GM19035 (cell line): ENCODE measurements around the gene RGS12.

Experiments
- ATAC-seq: cut with Tn5 transposase; IDR thresholded peaks from one replicate; pipeline ENCODE4 v1.9.1; 2021; ENCODE audit not compliant: unreplicated experiment

The RGS12 gene

DNA sequence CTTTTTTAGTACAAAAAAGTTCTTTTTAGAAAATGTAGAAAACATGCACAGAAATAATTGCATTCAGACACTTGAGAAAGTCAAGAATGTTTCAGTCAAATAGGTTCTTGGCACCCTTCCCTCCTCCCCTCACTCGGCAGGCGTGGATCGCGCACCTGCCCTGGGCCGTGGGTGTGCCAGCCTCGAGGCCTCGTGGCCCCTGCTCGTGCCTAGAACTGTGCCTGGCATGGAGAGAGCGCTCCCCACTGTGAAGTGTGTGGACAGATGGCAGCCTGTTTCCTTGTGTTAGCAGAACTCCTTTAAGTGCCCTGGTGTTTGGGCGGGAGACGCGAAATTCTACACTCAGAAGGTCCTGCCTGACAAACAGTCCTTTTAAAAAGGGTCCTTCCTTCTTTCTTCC lies 14.7 kb downstream of the RGS12 start:
- ATAC-seq = no peak

DNA sequence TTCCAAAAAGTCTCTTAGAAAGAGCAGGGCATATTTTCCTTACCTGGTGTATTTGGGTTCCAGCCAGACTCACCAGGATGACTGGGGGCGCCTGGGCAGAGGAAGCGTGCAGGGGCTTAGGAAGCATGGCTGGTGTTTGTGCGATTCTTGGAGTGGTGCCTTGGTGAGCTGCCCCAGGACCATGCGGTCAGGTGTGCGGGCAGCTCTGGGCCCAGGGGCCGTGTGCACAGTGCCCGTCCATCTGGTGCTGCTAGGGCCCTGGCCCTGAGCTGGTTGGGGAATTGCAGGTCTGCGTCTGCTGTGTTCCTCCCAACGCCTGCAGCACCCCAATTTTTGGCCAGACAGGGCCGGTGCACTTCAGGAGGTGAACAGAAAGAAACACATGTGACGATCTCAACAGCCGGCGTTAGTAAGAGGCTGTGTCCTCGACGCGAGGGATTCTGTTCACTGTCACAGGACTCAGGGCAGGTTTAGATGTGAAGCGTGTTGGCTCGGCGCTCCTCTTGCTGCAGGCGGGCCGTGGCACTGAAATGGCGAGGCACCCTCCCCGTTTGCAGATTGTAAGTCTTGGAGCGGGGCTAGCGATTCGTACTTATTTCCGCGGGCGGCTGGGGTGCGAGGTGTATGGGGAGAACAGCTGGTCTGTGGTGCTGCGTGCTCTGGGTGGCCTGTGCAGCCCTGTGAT lies 15.2 kb downstream of the RGS12 start:
- no peak for ATAC-seq

DNA sequence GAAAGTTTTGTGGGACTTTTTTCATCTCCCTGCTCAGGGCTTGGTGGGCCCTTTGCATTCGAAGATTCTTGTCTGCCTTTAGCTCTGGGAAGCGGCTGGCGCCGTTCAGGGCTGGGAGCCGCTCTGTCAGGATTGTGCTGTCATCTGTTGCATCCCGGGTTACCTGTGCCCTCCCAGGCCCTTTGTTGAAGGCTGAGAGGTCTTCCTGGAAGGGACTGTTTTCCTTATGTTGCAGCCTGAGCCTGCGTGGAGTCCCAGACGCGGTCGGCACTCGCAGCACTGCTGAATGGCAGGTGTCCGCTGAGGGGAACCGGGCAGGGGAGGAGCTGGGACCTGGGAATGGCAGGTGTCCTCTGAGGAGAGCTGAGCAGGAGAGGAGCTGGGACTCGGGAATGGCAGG lies 15.9 kb downstream of the RGS12 start:
- ATAC-seq = no peak

DNA sequence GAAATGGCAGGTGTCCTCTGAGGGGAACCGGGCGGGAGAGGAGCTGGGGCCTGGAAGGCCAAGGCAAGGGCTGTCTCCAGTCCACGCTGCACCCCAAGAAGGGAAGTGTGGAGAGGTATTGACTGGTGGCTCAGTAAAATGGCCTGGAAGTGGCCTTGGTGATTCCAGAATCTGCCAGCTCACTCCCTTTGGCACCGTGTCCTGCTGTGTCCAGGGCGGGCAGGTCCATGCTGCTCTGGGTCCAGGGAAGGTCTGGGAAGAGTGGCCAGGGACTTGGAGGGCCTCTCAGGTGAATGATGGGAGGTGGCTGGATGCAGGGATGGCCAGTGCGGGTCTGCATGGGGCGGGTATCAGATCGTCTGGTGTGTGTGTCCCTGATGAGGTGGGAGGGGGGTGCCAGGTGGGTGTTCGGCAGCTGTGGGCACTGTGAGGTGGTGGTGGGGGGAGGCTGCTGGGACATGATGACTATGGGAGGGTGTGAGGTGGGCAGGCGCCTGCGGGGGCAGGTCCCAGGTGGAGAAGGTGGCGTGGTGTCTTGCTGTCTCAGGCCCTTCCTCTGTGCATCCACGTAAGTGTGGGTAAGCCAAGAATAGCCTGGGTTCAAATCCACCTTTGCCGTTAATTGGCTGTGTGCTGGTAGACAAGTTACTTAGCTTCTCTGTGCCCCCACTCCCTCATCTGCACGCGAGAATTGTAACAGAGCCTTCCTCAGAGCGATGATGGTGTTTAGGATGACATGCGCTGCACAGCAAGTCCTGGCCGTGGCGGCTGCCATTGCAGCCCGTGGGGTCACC lies 17.7 kb downstream of the RGS12 start:
- ATAC-seq = no peak

DNA sequence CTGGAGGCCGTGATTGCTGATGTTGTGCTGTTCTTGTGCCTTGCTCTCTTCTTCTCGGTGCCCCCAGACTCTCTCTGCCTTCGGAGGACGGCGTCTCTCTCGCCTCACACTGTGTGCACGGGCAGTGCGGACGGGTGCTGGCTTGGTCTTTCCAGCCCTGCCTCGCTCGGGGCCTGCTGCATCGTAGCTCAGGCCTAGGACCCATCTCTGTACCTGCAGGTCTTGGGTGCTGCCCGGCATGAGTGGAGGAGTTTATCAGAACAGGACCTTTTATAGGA lies 18.2 kb downstream of the RGS12 start:
- ATAC-seq = no peak

DNA sequence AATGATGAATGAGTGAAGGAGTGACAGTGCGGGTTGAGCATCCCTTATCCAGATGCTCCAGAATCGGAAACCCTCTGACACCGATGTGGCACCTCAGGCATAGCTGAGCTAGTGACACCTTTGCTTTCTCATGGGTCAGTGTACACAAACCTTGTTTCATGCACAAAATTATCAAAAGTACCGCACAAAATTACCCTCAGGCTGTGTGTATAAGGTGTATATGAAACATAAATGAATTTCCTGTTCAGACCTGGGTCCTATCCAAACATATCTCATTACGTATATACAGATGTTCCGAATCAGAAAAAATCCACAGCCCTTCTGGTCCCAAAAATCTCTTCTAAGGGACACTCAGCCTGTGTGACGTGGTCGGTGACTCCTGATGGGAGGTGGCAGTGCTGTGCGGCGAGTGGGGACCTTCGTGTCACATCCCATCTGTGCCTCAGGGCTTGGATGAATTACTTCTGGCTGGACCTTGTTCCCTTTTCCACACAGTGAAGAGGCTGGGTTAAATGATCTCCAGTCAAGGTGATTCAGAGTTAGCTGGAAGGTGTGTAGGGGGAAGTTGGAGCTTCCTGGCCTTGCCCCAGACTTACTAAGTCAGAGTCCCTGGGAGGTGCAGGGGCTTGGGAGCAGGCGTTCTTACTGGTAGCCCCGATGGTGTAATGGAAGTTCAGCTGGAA lies 18.8 kb downstream of the RGS12 start:
- no peak for ATAC-seq

DNA sequence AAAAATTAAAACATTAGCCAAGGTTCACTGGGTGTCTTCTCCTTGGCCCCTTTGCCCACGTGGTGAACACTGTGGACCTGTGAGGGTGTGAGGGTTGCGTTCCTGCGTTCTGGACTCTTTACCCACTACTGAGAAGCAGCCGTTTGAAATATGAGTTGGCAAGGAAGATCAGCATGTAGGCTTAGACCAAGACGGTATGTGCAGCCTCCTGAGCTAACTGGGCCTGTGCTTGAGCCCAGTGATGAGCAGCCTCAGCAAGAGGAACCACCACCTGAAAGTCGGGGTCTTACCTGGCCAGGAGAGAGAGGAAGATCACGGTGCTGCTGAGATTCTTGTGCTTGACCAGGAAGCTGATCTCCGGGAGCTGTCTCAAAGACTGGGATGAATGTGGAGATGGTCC lies 19.5 kb downstream of the RGS12 start:
- no peak for ATAC-seq

DNA sequence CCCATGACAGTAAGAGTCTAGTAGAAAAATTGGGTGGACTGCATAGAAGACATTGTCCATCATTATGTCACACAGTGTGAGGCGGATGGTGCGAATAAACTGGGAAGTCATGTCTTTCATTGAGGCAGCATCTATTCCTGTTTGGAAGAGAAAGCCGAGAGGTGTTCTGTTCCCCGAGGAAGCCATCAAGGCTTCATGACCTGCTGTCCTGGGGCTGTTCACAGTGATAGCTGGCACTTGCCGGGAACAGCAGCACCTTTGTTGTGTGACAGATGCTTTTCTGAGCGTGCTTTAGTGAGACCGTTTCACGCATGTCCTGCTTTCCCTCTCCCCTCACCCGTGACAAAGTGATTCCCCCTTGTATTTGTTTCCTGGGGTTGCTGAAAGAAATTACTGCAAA lies 20.3 kb downstream of the RGS12 start:
- no peak for ATAC-seq

DNA sequence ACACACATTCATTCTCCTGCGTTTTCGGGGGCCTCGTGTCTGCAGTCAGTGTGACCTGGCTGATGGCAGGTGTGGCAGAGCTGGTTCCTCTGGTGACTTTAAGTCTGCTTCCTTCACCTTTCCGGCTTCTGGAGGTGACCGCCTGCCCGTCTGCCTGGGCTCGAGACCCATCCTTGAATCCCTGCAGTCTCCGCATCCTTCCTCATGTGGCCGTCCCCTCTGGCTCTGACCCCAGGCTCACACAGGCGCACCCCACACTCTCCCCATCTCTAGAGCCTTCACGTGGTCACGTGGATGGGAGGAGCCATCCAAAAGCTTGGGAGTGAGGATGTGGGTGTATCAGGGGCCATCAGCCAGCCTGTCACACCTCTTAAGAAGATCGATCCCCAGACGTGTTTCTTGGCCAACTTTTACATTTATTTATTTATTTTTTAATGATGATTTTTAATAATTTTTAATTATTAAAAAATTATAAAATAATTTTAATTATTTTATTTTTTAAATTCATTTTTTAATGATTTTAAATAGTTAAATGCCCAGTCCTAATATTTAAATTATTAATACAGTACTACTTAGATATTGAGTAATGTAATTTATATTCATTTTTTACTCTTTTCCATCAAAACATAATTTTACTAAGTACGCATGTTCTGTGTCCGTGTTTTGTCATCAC lies 20.9 kb downstream of the RGS12 start:
- no peak for ATAC-seq

DNA sequence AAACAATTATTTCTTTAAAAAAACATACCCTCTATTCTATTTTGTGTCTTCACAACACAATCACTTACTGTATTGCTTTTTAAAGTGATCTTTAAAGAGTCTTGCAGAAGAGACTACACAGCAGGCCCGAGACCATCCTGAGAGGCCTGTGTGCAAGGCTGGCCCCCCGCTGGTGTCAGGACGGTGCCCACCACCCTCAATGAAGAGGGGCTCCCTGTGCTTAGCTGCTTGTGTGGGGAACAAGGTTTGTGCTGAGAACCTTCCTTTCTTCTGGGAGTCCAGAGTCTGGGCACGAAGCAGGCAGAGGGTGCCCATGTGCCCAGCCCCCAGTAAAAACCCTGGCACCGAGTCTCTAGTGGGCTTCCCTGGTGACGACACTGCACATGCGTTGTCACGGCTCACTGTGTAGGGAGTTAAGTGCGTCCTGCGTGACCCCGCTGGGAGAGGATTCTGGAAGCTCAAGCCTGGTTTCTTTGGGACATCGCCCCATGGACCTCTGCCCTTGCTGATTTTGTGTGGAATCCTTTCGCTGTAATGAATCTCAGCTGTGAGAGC lies 22.0 kb downstream of the RGS12 start:
- ATAC-seq = no peak

DNA sequence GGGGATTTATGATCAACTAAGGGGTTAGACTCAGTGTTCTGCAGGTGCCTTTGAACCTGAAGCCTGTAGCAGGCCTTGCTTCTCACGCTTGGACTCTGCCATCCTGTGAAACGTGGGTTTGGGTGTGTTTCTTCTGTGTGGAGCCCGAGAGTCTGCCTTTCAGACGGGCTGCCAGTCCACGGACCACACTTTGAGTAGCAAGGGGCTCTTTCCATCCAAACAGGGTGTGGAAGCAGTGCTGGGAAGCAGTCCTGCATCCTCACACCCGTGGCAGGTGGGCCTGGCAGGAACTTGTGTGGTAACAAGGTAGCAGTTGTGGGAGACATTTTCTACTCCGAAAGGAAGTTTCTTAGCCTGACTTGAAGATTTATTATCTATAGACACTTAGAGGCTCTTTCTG lies 22.7 kb downstream of the RGS12 start:
- no peak for ATAC-seq

DNA sequence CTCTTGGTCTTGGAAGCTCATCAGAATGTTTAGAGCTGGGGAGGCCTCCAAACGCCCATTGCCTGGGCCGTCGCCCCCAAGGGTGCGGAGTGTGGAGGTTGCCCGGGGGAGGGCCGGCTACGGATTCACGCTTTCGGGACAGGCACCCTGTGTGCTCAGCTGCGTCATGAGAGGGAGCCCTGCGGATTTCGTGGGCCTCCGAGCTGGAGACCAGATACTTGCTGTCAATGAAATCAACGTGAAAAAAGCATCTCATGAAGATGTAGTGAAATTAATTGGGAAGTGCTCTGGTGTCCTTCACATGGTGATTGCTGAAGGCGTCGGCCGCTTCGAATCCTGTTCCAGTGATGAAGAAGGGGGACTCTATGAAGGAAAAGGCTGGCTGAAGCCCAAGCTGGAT lies 23.3 kb downstream of the RGS12 start:
- ATAC-seq = no peak

DNA sequence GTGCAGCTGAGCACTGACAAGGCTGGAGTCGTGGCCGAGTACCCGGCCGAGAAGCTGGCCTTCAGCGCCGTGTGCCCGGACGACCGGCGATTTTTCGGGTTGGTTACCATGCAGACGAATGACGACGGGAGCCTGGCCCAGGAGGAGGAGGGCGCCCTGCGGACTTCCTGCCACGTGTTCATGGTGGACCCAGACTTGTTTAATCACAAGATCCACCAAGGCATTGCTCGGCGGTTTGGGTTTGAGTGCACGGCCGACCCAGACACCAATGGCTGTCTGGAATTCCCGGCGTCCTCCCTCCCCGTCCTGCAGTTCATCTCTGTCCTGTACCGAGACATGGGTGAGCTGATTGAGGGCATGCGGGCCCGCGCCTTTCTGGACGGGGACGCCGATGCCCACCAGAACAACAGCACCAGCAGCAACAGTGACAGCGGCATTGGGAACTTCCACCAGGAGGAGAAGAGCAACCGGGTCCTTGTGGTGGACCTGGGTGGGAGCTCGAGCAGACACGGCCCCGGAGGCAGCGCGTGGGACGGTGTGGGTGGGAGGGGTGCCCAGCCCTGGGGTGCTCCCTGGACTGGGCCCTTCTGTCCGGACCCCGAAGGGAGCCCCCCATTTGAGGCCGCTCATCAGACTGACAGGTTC lies 24.3 kb downstream of the RGS12 start:
- no peak for ATAC-seq

DNA sequence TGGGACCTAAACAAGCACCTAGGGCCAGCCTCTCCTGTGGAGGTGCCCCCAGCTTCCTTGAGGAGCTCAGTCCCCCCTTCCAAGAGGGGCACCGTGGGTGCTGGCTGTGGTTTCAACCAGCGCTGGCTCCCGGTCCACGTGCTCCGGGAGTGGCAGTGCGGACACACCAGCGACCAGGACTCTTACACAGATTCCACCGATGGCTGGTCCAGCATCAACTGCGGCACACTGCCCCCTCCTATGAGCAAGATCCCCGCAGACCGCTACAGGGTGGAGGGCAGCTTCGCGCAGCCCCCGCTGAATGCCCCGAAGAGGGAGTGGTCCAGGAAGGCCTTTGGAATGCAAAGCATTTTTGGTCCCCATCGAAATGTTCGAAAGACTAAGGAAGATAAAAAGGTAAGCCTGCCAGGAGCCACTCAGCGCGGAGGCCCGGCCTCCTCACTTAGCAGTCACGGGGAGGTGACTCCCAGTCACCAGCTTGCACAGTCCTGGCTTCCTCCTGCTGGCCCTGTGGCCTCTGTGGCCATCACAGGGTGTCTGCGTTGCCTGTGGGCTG lies 24.9 kb downstream of the RGS12 start:
- no peak for ATAC-seq

DNA sequence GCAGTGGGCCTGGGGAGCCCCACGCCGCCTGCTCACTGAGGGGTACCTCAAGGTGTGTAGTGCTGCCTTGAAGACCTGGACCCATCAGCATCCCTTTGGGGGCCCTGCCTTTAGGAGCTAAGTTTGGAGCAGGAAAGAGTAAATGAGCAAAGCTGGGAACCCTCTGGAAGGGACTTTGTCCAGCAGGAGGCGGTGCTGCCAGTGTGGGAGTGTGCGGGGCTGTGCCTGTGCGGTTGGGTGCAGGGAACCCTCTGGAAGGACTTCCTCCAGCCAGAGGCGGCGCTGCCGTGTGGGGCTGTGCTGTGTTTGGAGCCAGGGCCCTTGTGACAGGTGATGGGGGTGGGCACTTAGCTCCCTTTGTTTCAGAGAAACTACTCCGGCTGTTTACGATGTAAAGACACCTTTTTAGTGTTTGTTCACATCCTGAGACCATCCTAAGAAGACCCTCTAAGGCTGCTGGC lies 25.8 kb downstream of the RGS12 start:
- ATAC-seq = no peak

DNA sequence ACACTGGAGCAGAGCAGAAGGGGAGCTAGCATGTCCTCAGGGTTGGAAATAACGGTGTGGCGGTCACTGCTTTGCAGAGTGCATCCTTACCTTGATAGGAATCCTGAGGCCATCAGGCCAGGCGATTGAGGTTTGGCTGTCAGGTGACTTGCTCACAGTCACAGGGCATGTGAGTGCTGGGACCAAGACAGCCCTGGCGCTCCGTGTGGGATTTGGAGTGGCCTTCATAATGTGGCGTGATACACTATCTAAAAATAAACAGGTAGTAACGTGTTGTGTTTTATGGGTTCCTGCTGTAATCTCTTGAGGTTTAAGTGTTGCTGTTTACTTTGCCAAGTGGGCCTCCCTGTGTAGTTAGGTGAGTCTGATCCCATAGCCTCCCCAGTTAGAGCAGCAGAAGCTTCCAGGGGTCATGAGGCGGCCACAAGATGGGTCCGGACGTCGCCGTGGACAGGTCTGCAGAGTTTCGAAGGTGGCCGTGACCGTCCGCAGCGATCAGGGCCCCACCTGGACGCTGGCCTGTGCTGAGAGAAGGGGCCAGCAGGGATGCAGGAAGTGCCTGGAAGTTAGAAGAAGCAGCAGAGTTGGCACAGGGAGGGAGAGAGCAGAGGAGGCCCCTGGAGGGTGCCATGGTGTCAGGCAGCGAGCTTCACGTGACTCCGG lies 27.7 kb downstream of the RGS12 start:
- ATAC-seq = no peak

DNA sequence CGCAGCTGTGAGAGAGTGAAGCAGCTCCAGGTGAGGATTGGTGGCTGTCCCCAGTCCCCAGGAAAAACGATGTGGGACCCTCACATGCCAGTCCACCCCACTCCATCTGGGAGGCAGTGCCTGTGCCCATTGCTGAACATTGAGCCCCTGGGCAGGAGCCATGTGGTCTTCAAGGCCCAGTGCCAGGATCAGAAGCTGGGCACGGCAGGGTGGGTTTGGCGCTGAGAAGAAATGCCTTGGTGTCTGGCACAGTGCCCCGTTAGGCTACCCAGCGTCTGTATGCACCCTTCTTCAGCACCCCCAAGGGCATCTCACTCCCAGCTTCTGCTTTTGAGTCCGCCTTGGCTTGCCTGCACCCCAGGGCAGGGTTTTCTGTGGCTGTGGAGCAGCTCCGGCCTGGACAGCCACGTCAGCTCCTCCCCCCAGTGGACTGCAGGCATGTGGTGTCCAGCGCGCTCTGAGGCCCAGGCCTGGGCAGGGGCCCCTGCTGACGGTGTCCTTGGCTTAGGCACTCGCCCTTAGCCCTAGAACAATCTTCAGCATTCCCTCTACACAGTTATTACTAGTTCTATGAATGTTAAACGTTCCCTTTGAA lies 28.6 kb downstream of the RGS12 start:
- ATAC-seq = no peak

DNA sequence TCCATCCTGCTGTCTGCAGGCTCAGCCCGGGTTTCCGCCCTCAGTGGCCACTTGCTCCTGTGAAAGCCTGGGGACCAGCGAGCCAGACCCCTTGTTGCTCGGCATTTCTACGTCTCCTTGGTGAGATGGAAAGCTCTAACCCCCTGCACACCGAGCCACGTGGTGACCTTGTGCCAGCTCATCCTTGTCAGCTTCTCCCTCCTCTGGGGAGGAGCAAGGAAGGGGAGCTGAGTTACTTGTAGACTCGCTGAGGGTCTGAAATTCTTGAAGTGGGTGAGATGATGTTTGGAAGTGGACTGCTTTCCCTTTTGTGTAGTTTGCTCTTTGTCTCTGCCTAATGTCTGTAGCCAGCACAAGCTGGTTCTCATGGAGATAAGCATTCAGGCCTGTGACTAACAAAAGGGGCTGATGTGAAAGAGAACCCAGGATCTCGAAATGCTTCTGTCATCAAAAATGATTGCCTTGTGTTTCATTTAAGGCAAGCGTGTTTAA lies 29.3 kb downstream of the RGS12 start:
- ATAC-seq = no peak

DNA sequence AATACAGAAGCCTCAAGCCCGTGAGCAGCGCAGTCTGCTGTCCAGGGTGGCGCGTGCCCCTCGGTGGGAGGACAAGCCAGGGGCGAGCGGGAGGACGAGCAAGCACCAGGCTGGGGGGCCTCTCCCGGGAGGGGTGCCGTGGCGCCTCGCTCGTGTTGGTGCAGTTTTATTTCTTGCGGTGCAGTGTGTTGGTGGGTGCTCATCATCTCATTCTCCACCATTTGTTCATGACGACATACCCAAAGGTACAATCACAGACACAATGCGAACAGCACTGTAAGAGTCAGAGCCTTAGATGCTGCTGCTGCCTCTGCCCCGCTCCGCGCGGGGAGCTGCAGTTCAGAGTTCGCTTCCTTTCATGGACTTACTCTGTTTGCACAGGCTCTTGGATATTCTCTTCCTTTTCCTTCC lies 30.3 kb downstream of the RGS12 start:
- ATAC-seq = no peak
